Activated T-helper 17 cell treated with anti-CD3 and anti-CD28 coated beads, Interleukin-2, amount 50 U/mL, for 72 hours (primary cell): Measurements from ENCODE around the gene TEX14. TPM values are rescaled to one million over a fixed set of nuclear protein-coding genes. Genes with fewer than 3 reads are reported as not detected.
"Not testable (repeated sequence)": the region's sequence is repeated elsewhere in the genome, so short reads cannot be mapped to it uniquely, and the experiment has no call there.

Experiments used
- ATAC-seq: fragments of 150-1000 bp; cut with Tn5 transposase; replicated peaks from 2 replicates; pipeline ENCODE4 v1.10.0; 2021; ENCODE audit warnings: mild to moderate bottlenecking, moderate library complexity
- H3K27ac Mint-ChIP-seq: one replicate; pipeline ENCODE4 v1.8.0; 2022; ENCODE audit warnings: mixed read lengths
- H3K27me3 Mint-ChIP-seq: one replicate; pipeline ENCODE4 v1.8.0; 2022; ENCODE audit warnings: mixed read lengths
- H3K36me3 Mint-ChIP-seq: one replicate; pipeline ENCODE4 v1.8.0; 2022; ENCODE audit warnings: low read depth, mild to moderate bottlenecking, mixed read lengths
- H3K4me1 Mint-ChIP-seq: one replicate; pipeline ENCODE4 v1.8.0; 2022; ENCODE audit warnings: mixed read lengths
- H3K4me3 Mint-ChIP-seq: one replicate; pipeline ENCODE4 v1.8.0; 2022; ENCODE audit warnings: mild to moderate bottlenecking, mixed read lengths
- H3K9me3 Mint-ChIP-seq: one replicate; pipeline ENCODE4 v1.8.0; 2022; ENCODE audit warnings: mixed read lengths
- total RNA-seq, 2 donors: library from RNA; stranded (reverse); gene quantifications; one replicate each; pipeline ENCODE4 v1.2.3, GENCODE V29; 2022

Gene TEX14
- total RNA-seq, 2 donors from 2014 or later: 0.30 to 0.32 TPM

GRCh38 chr17:58699771-58700170 lies 7.9 kb upstream of the TEX14 start:
- no peaks in the 10 kb centered on the region for H3K27me3 Mint-ChIP-seq
- H3K27ac Mint-ChIP-seq: peak overlapping the region; percentile 22

GRCh38 chr17:58694826-58695225 lies 3.0 kb upstream of the TEX14 start:
- no peaks in the 10 kb centered on the region for H3K27me3 Mint-ChIP-seq
- peak overlapping the region; percentile 95 for H3K4me3 Mint-ChIP-seq
- H3K27ac Mint-ChIP-seq: no peak overlapping the region
- H3K9me3 Mint-ChIP-seq: no peaks in the 10 kb centered on the region
- no peak for ATAC-seq
- peaks cover 9% of the 10 kb centered on the region for H3K4me1 Mint-ChIP-seq
- H3K36me3 Mint-ChIP-seq: peaks cover 57% of the 10 kb centered on the region

More at GRCh38 chr17:58699771-58700170, 7.9 kb upstream of the TEX14 start:
- no peak for ATAC-seq
- no peak overlapping the region for H3K4me3 Mint-ChIP-seq
- H3K9me3 Mint-ChIP-seq: no peaks in the 10 kb centered on the region
- H3K4me1 Mint-ChIP-seq: peaks cover 5% of the 10 kb centered on the region
- H3K36me3 Mint-ChIP-seq: peaks cover 72% of the 10 kb centered on the region

GRCh38 chr17:58694302-58694701 lies 2.5 kb upstream of the TEX14 start:
- ATAC-seq: no peak
- peaks cover 9% of the 10 kb centered on the region for H3K4me1 Mint-ChIP-seq
- H3K4me3 Mint-ChIP-seq: peak overlapping the region; percentile 95
- H3K36me3 Mint-ChIP-seq: peaks cover 52% of the 10 kb centered on the region
- no peaks in the 10 kb centered on the region for H3K27me3 Mint-ChIP-seq
- H3K27ac Mint-ChIP-seq: no peak overlapping the region
- H3K9me3 Mint-ChIP-seq: no peaks in the 10 kb centered on the region

DNA sequence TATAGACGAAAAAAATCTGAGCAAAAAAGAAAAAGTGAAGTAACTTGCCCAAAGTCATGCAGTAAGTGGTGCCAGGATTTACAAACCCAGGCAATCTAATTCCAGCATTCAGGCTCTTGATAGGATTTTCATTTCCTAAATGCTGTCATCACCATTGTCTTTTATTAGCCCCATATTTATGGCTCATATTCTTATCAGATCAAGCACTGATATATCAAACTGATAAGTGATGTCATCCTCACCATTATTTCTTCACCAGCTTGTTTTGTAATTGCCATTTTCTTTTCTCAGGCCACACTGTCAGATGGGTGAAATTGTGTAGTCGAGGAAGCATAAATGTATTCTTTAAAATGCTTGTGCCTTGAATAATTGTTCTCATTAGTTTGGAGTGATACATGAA lies 1.9 kb upstream of the TEX14 start:
- Mint-ChIP-seq H3K9me3 (no peaks in the 10 kb centered on the region), H3K36me3 (peaks cover 48% of the 10 kb centered on the region), H3K27me3 (no peaks in the 10 kb centered on the region), H3K4me1 (peaks cover 9% of the 10 kb centered on the region), H3K27ac (peak overlapping the region; percentile 95), H3K4me3 (peak overlapping the region; percentile 95)
- no peak for ATAC-seq

- Mint-ChIP-seq H3K4me1 (peaks cover 9% of the 10 kb centered on the region), H3K9me3 (no peaks in the 10 kb centered on the region), H3K27me3 (no peaks in the 10 kb centered on the region), H3K27ac (peak overlapping the region; percentile 95), H3K4me3 (peak overlapping the region; percentile 95), H3K36me3 (peaks cover 48% of the 10 kb centered on the region)
- no peak for ATAC-seq
Observed at GRCh38 chr17:58693208-58693607, 1.4 kb upstream of the TEX14 start.

DNA sequence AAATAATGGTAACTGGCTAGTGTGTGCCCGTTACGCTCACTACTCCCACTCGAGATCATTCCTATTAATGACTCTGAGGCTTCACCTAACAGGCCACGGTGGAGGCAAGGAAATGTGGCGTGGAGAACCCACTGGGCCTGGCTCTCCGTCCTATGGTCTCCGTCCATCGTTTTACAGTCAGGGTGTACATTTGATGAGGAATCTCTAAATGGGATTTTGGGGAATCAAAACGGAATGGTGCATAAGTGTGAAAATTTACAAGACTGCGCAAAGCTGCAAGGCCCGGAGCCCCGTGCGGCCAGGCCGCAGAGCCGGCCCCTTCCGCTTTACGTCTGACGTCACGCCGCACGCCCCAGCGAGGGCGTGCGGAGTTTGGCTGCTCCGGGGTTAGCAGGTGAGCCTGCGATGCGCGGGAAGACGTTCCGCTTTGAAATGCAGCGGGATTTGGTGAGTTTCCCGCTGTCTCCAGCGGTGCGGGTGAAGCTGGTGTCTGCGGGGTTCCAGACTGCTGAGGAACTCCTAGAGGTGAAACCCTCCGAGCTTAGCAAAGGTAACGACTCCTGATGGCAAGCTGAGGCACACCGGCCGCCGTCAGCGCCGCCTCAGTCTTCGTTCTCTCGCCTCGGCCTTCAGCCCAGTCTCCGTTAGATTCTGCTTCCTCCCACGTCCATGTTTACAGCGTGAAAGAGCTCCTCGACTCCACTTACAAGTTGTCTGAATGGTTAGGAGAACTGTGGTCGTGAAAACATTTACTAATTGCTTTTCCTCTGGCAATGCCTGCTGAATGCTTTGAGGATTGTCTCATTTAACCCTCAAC lies 602 bp upstream of the TEX14 start, which contains the start of gene RAD51C:
Gene RAD51C, plus strand, starts transcription at position 364 of the 817 bp plus-strand sequence. Its CDS starts 42 bp downstream, at position 406.
- ATAC-seq: peak; percentile 100
- H3K27me3 Mint-ChIP-seq: no peaks in the 10 kb centered on the region
- H3K4me3 Mint-ChIP-seq: peak within 1 kb of the TSS; percentile 95
- H3K36me3 Mint-ChIP-seq: peaks cover 48% of the 10 kb centered on the region
- H3K9me3 Mint-ChIP-seq: no peaks in the 10 kb centered on the region
- peaks cover 9% of the 10 kb centered on the region for H3K4me1 Mint-ChIP-seq
- H3K27ac Mint-ChIP-seq: peak within 1 kb of the TSS; percentile 95

- H3K4me1 Mint-ChIP-seq, H3K4me3 Mint-ChIP-seq, H3K9me3 Mint-ChIP-seq, ATAC-seq, H3K27me3 Mint-ChIP-seq, H3K27ac Mint-ChIP-seq: not testable (repeated sequence)
- peaks cover 27% of the 10 kb centered on the region for H3K36me3 Mint-ChIP-seq
Observed at GRCh38 chr17:58690033-58690432, 1.8 kb downstream of the TEX14 start.

DNA sequence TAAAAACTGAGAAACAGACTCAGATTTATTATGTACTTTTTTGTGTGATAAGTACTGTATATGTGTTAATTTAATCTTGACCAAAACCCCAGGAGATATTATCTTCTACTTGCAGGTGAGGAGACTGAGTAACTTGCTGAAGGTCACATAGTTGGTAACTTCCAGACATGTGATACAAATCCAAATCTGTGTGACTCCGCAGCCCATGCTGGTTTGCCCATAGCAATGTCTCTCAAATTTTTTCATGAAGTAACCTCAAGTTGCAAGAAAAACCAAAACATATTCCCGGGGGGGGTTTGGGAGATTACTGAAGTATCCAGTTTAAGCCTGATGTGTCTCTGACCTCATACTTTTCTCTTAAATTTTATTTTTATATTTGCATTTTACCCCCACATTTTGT lies 3.3 kb downstream of the TEX14 start:
- H3K9me3 Mint-ChIP-seq: no peaks in the 10 kb centered on the region
- no peak for ATAC-seq
- H3K27ac Mint-ChIP-seq: no peak overlapping the region
- H3K27me3 Mint-ChIP-seq: no peaks in the 10 kb centered on the region
- no peak overlapping the region for H3K4me3 Mint-ChIP-seq
- H3K4me1 Mint-ChIP-seq: peaks cover 8% of the 10 kb centered on the region
- peaks cover 13% of the 10 kb centered on the region for H3K36me3 Mint-ChIP-seq

DNA sequence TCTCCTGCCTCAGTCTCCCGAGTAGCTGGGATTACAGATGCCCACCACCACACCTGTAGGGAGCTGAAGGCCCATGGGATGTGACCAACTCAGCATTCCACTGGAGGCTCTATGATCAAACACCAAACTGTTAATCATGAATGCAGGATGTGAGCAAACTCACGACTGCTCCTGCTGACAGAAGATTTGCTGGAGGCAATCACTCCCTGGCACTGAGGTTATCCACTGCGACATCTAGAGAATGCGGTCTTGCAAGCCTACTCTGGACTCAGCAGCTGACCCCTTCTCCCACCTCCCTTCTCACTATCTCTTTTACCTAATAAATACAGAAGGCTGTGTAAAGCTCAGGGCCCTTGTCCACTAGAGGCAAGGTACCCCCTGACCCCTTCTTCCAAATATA lies 4.9 kb downstream of the TEX14 start:
- Mint-ChIP-seq H3K27me3 (no peaks in the 10 kb centered on the region), H3K9me3 (no peaks in the 10 kb centered on the region), H3K27ac (no peak overlapping the region)

GRCh38 chr17:58684462-58684861 lies 7.4 kb downstream of the TEX14 start:
- H3K27ac Mint-ChIP-seq: not testable (repeated sequence)

More for the DNA sequence above, 4.9 kb downstream of the TEX14 start:
- ATAC-seq: no peak
- no peaks in the 10 kb centered on the region for H3K4me1 Mint-ChIP-seq
- H3K36me3 Mint-ChIP-seq: no peaks in the 10 kb centered on the region
- no peak overlapping the region for H3K4me3 Mint-ChIP-seq

DNA sequence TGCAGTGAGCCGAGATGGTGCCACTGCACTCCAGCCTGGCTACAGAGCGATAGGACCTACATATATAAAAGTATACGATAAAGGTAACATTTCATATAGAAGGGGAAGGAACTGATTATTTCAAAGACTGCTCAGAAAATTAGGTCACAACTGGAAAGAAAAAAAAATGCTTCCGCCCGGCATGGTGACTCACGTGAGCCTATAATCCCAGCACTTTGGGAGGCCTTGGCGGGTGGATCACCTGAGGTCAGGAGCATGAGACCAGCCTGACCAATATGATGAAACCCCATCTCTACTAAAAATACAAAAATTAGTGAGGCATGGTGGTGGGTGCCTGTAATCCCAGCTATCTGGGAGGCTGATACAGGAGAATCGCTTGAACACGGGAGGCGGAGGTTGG lies 7.8 kb downstream of the TEX14 start:
- H3K27ac Mint-ChIP-seq: no peak overlapping the region
- no peaks in the 10 kb centered on the region for H3K36me3 Mint-ChIP-seq
- no peak overlapping the region for H3K4me3 Mint-ChIP-seq
- no peaks in the 10 kb centered on the region for H3K27me3 Mint-ChIP-seq
- H3K4me1 Mint-ChIP-seq: no peaks in the 10 kb centered on the region
- no peak for ATAC-seq
- H3K9me3 Mint-ChIP-seq: no peaks in the 10 kb centered on the region

More at GRCh38 chr17:58684462-58684861, 7.4 kb downstream of the TEX14 start:
- not testable (repeated sequence) for H3K4me3 Mint-ChIP-seq, ATAC-seq, H3K36me3 Mint-ChIP-seq, H3K9me3 Mint-ChIP-seq, H3K27me3 Mint-ChIP-seq, H3K4me1 Mint-ChIP-seq

DNA sequence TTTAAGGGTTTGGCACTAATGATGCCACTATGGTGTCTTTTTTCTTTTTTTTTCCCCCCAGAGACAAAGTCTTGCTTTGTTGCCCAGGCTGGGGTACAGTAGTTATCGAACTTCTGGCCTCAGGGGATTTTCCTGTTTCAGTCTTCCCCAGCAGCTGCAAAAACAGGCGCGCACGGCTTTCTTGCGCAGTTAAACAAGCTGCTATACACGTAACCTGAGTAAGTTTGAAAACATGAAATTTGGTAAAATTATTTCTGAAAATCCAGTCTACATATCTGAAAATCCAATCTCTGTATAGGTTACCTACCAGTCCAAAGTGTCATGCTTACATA lies 11.8 kb downstream of the TEX14 start:
- no peak overlapping the region for H3K27ac Mint-ChIP-seq
- no peak for ATAC-seq
- H3K36me3 Mint-ChIP-seq: no peaks in the 10 kb centered on the region
- H3K4me1 Mint-ChIP-seq: no peaks in the 10 kb centered on the region
- H3K27me3 Mint-ChIP-seq: peaks cover 3% of the 10 kb centered on the region
- no peaks in the 10 kb centered on the region for H3K9me3 Mint-ChIP-seq
- no peak overlapping the region for H3K4me3 Mint-ChIP-seq

- Mint-ChIP-seq H3K9me3 (no peaks in the 10 kb centered on the region), H3K27me3 (peaks cover 3% of the 10 kb centered on the region), H3K4me1 (no peaks in the 10 kb centered on the region), H3K27ac (no peak overlapping the region), H3K36me3 (no peaks in the 10 kb centered on the region), H3K4me3 (no peak overlapping the region)
- ATAC-seq: no peak
Observed at GRCh38 chr17:58679263-58680037, 12.4 kb downstream of the TEX14 start.

GRCh38 chr17:58678287-58678686 lies 13.6 kb downstream of the TEX14 start:
- not testable (repeated sequence) for H3K27ac Mint-ChIP-seq, H3K9me3 Mint-ChIP-seq, H3K4me1 Mint-ChIP-seq, H3K36me3 Mint-ChIP-seq, H3K4me3 Mint-ChIP-seq, ATAC-seq, H3K27me3 Mint-ChIP-seq
